GM19467 (cell line): ENCODE results near the gene DIP2B.

ENCODE experiments used
- ATAC-seq: cut with Tn5 transposase; IDR thresholded peaks from one replicate; pipeline ENCODE4 v1.9.1; 2021; ENCODE audit warnings: mild to moderate bottlenecking, moderate library complexity; ENCODE audit not compliant: unreplicated experiment

Gene DIP2B

GRCh38 chr12:50572760-50573159 lies 68.0 kb downstream of the DIP2B start:
- no peak for ATAC-seq

DNA sequence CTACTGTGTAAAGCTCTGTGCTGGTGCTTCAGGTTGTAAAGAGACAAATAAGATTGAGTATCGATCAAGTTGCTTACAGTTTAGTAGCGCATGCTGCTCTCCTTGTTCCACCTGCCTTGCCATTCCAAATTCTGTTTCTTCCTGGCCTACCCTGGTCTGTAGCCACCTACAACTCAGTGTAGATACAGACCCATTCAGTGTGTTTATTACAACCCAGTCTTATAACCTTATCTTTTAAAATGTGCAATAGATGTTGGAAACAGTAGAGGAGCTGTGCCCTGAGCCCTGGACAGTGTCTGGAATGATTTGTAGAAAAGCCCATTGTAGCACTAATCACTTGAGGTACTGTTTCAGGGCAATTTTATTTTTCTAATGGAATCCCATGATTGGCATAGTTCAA lies 68.5 kb downstream of the DIP2B start:
- ATAC-seq = no peak

DNA sequence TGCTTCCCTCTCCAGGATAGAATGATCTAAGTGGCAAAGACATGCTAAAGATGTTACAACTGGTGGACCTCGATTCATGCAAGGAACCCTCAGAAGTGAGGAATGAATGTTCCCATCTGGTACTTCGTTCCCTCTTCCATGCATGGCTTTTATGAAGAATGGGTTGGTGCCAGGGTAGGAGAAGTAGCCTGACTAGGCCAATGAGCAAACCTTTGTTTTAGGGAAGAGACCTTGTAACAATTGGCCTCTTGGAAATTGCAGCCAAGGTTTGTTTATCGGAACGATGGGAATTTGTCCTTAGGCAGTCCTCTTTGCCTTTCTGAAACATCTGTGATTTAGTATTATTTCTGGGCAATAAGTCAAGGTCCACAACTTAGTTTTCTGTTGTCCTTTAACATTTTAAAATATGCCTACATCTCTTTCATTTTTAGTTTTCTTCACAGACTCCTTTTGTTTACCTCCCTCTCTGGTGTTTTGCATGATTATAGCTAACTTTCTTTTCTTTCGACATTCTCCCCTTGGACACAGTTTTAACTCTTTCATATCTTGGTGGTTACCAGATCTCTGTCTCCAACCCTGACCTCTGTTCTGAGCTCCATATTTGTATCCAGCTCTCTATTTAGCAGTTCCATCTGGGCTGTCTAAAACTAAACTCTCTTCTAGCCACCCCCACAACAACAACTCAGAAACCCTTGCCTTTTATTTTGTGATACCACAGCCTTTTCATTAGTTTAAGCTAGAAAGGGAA lies 70.0 kb downstream of the DIP2B start:
- no peak for ATAC-seq

DNA sequence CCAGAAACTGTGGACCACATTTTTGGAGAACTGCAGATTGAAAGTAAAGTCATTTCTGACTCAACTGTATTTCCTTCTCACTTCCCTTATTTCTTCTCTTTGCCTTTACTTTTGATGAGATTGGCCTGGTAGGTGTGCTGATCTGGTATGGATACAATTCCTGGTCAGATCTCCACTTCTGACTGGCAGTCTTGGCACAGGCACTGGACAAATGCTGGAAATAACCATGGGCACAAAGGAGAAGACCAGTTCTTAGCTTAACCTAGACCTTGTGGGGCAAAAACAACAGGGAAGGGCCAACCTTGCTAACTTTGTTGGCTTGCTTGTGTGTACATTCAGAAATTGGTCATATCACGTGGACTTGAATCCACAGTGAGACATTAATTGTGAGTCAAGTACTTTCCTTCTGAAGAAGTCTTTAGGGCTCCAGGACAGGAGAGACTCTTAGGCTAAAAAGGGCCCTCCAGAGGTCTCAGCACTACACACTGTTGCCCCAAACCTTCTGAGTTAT lies 75.0 kb downstream of the DIP2B start:
- ATAC-seq = no peak

- no peak for ATAC-seq
Observed at GRCh38 chr12:50580436-50580835, 75.7 kb downstream of the DIP2B start.

DNA sequence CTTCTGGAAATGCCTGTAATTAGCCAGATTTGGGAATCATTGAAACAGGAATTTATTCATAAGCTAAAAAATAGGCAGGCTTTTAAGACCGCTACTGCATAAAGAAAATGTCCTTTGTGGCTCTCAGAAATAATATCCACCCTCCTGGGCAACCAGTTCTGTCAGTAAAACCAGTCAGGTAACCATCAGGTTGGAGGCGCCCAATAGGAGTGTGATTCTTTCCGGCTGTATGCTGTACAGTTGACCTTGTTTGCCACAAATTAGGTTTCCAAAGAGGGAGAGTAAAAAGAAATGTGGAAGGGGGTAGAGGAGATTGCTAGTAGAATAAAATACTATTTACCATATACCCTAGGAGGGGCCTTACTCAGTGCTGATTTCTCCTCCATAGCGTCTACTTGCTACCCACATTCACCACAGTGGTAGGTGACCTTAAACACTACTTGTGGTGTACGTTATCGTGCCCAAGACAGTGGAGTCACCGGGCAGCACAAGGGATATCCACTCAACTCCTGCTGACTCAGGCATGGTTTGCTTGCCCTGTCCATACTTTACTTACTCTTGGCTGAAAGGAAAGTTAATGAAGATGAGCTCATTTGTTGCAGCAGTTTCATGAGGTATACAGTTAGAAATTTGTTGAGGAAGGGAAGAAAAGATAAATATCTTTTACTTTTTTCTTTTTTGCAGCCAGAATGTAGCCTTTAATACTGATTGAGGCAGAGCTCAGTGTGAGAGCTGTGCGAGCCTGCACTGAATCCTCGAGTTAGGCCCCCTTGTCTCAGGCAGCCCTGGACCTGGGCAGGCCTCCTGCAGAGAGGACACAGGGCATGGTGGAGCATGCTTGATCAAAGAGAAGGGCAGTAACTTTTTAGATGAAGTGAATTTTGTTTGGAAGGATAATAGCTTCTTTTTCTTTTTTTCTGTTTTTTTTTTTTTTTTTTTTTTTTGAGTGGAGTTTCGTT lies 76.7 kb downstream of the DIP2B start:
- no peak for ATAC-seq

GRCh38 chr12:50584135-50584534 lies 79.3 kb downstream of the DIP2B start:
- ATAC-seq = no peak

DNA sequence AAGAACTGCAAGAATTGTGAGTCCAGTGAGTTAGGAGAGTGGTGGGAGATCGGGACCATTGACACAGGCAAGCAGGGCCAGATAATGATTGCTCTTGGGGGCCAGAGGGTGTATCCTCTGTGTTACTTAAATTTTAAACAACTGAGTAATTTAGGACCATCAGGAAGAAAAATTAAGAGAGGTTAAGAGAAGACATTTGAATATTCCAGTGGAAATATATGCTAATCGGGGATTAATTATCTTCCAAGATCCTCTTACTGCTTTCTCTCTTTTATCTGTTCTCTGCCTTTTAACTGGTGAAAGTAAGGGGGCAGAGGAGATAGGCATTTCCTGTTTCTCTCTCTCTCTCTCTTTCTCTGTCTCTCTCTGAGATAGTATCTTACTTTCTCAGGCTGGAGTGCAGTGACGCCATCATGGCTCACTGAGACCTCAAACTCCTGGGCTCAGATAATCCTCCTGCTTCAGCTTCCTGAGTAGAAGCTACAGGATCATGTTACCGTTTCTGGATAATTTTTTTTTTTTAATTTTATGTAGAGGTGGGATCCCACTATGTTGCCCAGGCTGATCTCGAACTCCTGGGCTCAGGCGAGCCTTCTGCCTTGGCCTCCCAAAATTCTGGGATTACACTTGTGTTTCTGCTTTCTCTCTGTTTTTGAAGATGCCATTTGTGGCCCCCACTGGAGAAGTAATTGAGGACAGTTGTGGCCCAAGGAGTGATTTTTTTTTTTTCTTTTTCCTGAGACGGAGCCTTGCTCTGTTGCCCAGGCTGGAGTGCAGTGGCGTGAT lies 85.1 kb downstream of the DIP2B start:
- no peak for ATAC-seq

GRCh38 chr12:50590869-50591268 lies 86.1 kb downstream of the DIP2B start:
- ATAC-seq = no peak

DNA sequence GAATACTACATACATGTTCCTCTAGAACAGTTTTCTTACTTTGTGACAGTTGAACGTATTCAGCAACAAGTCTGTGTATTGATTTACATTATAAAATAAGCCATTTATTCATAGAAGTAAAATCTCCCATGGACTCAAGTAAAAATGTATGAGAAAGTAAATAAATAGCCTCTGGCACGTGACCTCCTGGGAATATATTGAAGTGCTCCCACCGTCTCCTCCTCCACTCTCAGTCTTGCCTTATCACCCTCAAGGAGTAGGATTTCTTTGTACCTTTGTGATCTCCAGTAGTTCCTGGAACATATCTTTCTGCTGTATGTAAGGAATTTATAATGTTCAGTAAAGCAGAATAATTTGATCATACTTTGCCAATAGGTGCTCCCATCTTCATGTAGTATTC lies 90.9 kb downstream of the DIP2B start:
- ATAC-seq = no peak

- peak; percentile 75 for ATAC-seq
Observed at GRCh38 chr12:50597200-50598195, 92.7 kb downstream of the DIP2B start.

- ATAC-seq = peak; percentile 14
Observed at GRCh38 chr12:50598321-50598862, 93.6 kb downstream of the DIP2B start.

- no peak for ATAC-seq
Observed at GRCh38 chr12:50599366-50600095, 94.7 kb downstream of the DIP2B start.

GRCh38 chr12:50600364-50600763 lies 95.6 kb downstream of the DIP2B start:
- no peak for ATAC-seq

DNA sequence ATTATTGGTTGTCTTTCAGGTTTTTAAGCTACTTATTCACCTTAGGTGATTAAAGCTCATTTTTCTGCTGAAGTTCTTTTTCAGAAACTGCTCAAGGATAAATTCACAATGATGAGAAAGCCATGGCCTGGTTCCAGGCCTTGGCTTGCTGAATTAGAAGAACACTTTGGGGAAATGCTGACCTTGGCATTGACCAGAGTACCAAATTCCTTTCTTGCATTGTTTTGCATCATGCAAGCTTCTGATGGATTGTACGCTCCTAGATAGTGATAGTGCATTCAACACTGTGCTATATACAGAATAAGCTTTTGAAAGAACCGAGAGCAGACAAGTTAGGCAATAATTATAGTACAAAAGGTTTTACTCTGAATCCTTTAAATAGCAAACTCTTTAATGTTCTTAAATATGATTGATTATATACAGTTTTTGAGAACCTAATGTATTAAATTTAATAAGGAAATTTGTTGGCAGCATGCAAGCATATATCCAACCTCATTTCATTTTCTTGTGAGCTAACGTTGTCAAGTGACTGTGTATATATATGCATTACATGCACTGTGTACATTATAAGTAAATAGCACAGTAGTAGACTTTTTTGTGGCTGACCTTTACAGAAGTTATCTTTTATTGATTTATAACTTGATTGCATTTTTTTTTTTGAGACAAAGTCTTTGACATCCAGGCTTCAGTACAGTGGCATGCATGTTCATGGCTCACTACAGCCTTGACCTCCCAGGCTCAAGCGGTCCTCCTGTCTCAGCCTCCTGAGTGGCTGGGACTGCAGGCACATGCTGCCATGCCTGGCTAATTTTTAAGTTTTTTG lies 99.2 kb downstream of the DIP2B start:
- ATAC-seq = no peak

GRCh38 chr12:50604640-50604920 lies 99.8 kb downstream of the DIP2B start:
- ATAC-seq = no peak

- no peak for ATAC-seq
Observed at GRCh38 chr12:50606675-50607375, 102.0 kb downstream of the DIP2B start.
